BJ (cell line): Measurements from ENCODE around the gene IFNK. TPM values are rescaled to one million over a fixed set of nuclear protein-coding genes. Genes with fewer than 3 reads are reported as not detected.
"Not testable (repeated sequence)": the region's sequence is repeated elsewhere in the genome, so short reads cannot be mapped to it uniquely, and the experiment has no call there.

Experiments used
- CTCF ChIA-PET: fragments of 350-600 bp; formaldehyde crosslinking; extraction: SDS; loops from one replicate; lab custom pipeline; 2021; ENCODE audit warnings: antibody characterized with exemption, inconsistent platforms; lab: Yijun Ruan, JAX
- POLR2A ChIA-PET: fragments of 300-600 bp; sonication (Branson Sonifier 250); formaldehyde crosslinking; extraction: SDS; loops from one replicate; lab custom pipeline; 2021; ENCODE audit warnings: antibody characterized with exemption; lab: Charles Lee
- DNase-seq: peaks from one replicate; pipeline ENCODE4 v3.0.0-alpha.2; 2011; ENCODE audit warnings: low read depth
- H3K27me3 ChIP-seq: 2 replicates; pipeline ENCODE4 v1.6.0; 2011; ENCODE audit warnings: low read length; ENCODE audit not compliant: control insufficient read depth, insufficient read depth
- H3K36me3 ChIP-seq: 2 replicates; pipeline ENCODE4 v1.5.1; 2011; ENCODE audit warnings: low read length; ENCODE audit not compliant: control insufficient read depth, insufficient read depth
- H3K4me3 ChIP-seq: 2 replicates; pipeline ENCODE4 v1.5.1; 2011; ENCODE audit warnings: low read depth, mild to moderate bottlenecking, control low read depth, low read length
- polyA plus RNA-seq: library from polyadenylated mRNA; depleted of rRNA; stranded (reverse); fragments of >200 nt; gene quantifications from 2 replicates; pipeline ENCODE4 v1.2.3, GENCODE V29; 2011
- TF ChIP-seq, protein P1 (sequence below): IDR thresholded peaks from 2 replicates; pipeline ENCODE4 v1.5.1; 2011; ENCODE audit warnings: low read depth, mild to moderate bottlenecking, control low read depth, inconsistent platforms, low read length, moderate library complexity; ENCODE audit not compliant: insufficient read depth

Gene IFNK
- polyA plus RNA-seq, 1 experiment, result not detected

DNA sequence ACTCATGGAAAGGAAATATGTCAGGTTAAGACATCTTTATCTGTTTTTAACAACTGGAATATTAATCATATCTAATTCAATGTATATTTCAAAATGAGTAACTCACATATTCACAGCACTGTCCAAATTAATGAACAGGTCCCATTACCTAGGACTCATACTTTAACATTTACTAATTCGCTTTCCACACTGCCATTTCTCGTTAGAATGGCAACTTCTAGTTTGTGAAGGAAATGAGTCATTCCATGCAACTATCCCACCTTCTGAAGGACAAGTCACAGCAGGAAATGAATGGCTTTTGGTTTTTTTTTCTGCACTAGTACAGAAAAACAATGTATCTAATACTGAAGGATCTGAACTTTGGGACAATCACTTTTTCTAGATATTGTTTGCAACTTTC, 24.6 kb upstream of the IFNK start:
- POLR2A ChIA-PET, result no interaction called here
- Histone ChIP-seq H3K4me3 (no peak overlapping the region), H3K27me3 (no peaks in the 10 kb centered on the region), H3K36me3 (no peaks in the 10 kb centered on the region)
- TF ChIP-seq, protein P1, sequence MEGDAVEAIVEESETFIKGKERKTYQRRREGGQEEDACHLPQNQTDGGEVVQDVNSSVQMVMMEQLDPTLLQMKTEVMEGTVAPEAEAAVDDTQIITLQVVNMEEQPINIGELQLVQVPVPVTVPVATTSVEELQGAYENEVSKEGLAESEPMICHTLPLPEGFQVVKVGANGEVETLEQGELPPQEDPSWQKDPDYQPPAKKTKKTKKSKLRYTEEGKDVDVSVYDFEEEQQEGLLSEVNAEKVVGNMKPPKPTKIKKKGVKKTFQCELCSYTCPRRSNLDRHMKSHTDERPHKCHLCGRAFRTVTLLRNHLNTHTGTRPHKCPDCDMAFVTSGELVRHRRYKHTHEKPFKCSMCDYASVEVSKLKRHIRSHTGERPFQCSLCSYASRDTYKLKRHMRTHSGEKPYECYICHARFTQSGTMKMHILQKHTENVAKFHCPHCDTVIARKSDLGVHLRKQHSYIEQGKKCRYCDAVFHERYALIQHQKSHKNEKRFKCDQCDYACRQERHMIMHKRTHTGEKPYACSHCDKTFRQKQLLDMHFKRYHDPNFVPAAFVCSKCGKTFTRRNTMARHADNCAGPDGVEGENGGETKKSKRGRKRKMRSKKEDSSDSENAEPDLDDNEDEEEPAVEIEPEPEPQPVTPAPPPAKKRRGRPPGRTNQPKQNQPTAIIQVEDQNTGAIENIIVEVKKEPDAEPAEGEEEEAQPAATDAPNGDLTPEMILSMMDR, result no peak
- CTCF ChIA-PET, result no interaction called here
- peak; percentile 1 for DNase-seq

DNA sequence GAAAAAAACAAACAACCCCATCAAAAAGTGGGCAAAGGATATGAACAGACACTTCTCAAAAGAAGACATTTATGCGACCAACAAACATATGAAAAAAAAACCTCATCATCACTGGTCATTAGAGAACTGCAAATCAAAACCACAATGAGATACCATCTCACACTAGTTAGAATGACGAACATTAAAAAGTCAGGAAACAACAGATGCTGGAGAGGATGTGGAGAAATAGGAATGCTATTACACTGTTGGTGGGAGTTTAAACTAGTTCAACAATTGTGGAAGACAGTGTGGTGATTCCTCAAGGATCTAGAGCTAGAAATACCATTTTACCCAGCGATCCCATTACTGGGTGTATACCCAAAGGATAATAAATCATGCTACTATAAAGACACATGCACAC, 23.2 kb upstream of the IFNK start:
- CTCF ChIA-PET, POLR2A ChIA-PET: not testable (repeated sequence)

DNA sequence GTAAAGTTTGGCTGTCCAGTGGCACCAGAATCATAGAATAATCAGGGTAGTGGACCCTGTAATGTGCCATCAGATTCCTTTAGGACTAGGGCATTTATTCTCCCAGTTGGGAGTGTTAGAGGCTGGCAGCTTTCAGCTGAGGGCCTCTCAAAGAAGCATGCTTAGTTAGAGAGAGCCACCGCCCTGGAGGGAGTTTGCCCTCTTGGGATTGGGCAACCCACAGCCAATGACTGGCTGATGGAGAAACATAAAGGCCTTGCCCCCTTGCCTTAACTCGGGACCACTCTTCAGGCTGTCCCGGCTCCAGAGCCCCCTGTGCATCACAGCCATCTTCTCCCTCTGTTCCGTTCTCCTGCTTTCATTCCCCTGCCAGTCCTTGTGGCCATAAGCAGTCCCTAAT, 20.5 kb upstream of the IFNK start:
- TF ChIP-seq, protein P1, result no peak
- ChIA-PET CTCF (no interaction called here), POLR2A (no interaction called here)
- Histone ChIP-seq H3K27me3 (no peaks in the 10 kb centered on the region), H3K36me3 (no peaks in the 10 kb centered on the region), H3K4me3 (no peak overlapping the region)
- no peak for DNase-seq

More for the DNA sequence above, 23.2 kb upstream of the IFNK start:
- H3K36me3 ChIP-seq, H3K27me3 ChIP-seq, H3K4me3 ChIP-seq, DNase-seq: not testable (repeated sequence)

DNA sequence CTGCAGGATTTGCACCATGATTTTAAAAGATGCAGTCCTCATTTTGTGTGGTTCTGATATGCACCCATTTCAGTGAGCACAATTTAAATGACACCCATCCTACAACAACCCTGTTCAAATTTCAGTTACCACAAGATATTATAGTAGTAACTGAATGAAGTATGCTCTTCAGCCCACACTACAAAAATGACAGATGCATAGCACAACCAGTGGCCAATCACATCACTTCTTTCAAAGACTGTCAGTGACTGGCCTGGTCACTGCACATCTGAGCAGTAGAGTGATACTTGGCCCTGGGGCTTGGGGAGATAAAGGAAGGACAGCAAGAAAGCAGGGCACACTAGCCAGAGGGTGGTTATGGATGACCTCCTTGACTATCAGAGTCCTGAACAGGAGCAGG, 19.8 kb upstream of the IFNK start:
- no peak for DNase-seq
- POLR2A ChIA-PET, result no interaction called here
- no peaks in the 10 kb centered on the region for H3K36me3 ChIP-seq
- no peaks in the 10 kb centered on the region for H3K27me3 ChIP-seq
- CTCF ChIA-PET, result no interaction called here
- H3K4me3 ChIP-seq, result no peak overlapping the region
- TF ChIP-seq, protein P1, result no peak

DNA sequence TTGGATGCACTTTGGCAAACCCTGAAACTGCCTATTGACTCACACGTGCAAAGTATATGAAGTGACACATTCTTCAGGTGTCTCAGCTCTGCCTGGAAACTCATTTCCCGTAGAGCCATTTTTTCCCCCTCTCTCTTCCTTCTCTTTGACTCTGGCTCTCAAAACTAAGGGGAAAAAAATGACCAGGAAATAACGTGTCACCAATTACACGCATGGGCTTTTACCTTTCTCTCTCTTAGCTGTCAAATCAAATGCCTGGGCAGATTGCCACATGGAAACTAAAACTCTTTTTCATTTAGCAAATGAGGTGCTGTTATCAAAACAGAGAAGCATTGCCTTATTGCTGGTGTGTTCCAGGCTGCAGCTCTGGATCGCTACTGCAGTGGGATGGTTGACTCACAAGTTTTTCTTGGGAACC, 18.3 kb upstream of the IFNK start:
- DNase-seq, result no peak
- TF ChIP-seq, protein P1, result no peak
- Histone ChIP-seq H3K4me3 (no peak overlapping the region), H3K27me3 (no peaks in the 10 kb centered on the region), H3K36me3 (no peaks in the 10 kb centered on the region)
- POLR2A ChIA-PET, result no interaction called here
- CTCF ChIA-PET, result interaction anchor here (1.3 kb wide), 1 partner anchor 20 kb away, joined by 5 read pairs; no protein-coding TSS in a partner anchor

DNA sequence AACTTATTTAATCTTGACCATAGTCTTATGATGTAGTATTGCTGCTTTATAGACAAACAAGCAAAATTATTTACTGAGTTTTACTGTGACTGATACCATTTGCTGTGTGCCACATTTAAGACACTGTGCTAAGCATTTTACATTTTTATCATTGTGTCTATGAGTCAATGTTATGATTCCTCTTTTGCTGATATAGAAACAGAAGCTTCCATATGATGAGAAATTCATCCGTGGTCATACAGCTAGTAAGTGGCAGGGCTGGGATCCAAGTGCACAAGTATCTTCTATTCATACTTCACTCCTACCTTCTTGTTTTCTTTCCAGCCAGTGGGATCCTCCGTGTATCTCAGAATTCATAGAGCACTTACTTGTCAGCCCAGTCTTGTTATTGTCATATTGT, 17.1 kb upstream of the IFNK start:
- TF ChIP-seq, protein P1, result no peak
- CTCF ChIA-PET, result interaction anchor here (0.9 kb wide), 1 partner anchor 10 kb away, joined by 3 read pairs; no protein-coding TSS in a partner anchor
- no peak for DNase-seq
- Histone ChIP-seq H3K4me3 (no peak overlapping the region), H3K27me3 (no peaks in the 10 kb centered on the region), H3K36me3 (no peaks in the 10 kb centered on the region)
- POLR2A ChIA-PET, result no interaction called here
